HG03378 (cell line): ENCODE measurements around the gene HAAO.

ENCODE experiments used
- ATAC-seq: cut with Tn5 transposase; IDR thresholded peaks from one replicate; pipeline ENCODE4 v1.9.1; 2021; ENCODE audit warnings: mild to moderate bottlenecking, moderate library complexity; ENCODE audit not compliant: unreplicated experiment

The HAAO gene

DNA sequence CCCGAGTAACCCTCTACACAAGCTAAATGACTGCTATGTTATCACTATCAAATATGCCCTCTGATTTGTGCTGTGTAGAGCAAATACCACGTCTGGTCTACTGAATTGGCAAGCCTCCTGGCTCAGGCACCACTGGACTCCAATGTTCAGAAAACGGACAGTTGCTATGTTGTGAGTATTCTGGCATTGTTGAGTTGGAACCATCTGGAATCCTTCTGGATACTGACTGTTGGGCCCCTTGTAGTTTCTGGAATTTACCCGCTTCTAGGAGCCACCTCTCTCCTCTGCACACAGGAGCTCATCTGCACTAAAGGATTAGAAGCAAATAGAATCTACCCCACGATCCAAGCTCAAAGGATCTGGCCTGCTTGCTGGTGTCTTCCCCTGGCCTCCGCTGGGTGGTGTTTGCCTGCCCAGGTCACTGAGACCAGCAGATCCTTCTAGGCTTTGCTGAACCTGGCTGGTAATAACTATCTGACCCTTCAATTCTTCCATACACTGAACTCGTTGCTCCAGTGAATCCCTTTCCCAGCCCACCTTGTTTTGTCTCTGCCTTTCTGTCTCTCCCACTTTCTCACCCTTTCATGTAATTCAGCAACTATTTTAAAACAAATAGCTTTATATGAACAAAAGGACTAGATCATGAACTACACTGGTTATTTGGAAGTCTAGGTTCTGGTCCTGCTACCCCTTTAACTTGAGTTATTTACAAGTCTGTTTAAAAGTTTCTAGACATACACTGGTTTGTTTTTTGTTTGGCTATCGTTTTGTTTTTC lies 2.1 kb upstream of the HAAO start:
- no peak for ATAC-seq

DNA sequence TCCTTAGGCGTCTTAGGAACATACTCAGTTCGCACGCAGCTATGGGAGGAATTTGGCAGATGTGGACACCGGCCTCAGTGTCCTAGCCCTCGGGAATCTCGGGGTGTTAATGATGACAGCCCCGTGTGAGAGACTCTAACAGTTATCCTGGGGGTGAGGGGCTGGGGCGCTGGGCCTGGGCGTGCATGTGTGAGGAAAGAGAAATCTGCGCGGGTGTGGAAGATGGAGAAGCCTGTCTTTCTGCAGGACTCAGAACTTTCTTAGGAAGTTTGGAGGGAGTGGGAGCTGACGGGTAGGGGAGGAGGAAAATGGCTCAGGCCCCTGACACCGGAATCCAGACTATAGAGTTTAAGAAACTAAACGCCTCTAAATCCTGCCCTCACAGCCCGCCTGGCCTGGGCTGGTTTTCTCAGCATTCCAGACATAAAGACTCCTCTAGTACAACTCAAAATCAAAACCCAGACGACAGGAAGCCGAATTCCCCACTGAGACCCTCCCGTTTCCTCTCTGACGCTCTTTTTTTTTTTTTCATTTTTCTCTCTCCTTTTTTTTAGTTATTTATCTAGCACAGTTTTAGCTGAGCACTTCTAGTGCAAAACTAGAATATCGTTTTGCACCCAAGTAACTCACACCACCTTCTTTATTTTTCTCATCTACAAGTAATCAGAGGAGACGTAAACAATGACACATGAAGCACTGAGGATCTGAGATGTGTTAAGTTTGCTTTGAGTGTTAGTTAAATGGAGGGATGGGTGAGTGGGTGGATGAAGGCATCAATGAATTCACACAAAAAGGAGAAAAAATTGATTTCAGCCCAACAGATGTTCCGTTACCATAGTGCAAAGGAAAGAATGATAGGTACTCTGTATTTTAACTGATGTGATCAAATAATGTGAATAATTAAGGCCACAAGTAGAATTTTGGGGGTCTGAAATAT lies 1.2 kb upstream of the HAAO start:
- peak; percentile 11 for ATAC-seq

DNA sequence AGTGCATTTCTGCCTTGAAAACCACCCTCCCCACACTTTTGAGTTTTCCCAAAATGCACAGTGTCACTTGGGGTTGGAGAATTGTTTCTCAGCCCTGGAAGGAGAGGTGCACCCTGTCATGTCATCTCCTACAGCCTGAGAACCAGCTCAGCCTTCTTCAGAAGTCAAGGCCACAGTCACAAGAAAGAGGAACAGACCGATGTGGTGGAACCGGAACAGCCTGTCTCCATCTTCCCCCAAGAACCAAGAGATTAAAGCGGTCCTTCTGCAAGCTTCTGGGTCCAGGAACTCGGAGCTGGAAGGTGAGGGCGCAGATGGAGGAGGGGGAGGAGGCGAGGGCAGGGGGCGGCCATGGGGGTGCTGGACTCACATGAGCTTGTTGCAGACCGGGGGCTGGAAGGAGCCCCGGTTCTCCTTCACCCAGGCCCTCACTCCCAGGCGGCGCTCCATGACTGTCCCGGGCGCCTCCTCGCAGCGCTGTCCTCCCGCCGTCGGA lies 248 bp downstream of the HAAO start:
- peak; percentile 22 for ATAC-seq

DNA sequence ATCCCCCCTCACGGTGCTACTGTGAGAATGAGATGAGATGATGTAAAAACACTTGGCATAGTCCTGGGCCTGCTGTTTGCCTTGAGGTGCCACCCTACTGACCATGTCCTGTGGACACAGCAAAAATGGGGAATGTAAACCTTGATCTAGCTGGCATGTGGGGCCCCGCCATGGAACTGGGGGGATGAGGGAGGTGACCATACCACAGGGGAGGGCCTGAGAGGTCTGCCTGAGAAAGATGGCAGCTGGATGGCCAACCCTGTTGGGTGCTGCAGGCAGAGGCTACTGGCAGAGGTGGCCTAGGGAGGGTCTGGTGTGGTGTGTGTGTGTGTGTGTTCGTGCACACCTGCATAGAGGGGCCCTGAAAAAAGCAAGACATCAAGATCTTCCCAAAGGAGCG lies 777 bp downstream of the HAAO start:
- ATAC-seq = no peak

DNA sequence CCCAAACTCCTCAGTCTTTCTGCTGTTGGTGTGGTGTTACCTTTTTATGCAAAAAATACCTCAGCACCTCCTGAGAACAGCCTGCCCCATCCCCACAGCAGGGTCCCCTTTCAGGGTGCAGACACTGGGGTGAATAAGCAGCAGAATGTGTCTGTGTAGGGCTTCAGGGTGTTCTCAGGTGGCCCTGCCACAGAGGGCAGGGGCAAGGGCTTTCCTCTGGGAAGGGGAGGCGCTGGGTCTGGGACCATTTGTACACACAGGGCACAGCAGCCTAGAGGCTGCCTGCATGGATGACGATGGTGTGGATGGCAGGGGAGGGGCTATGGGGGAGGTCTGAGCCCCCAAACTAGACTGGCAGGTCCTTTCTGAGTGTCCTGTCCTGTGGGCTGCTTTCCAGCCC lies 2.6 kb downstream of the HAAO start:
- ATAC-seq = no peak

DNA sequence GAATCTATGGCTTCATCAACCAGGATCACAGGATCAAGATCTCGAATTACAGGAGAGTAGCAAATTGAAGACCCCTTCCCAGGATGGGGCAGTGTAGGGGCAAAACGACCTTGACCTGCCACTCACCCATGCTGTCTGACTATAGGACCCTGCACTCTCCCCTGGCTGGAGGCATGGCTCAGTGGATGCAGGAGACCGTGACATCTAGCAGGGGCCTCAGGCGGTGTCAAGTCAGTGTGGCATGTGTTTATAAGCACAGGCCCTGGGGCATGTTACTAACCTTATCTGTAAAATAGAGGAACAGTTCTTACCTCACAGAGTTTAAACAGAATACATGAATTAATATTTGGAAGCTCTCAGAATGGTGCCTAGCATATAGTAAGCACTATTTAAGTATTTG lies 3.5 kb downstream of the HAAO start:
- ATAC-seq = no peak

DNA sequence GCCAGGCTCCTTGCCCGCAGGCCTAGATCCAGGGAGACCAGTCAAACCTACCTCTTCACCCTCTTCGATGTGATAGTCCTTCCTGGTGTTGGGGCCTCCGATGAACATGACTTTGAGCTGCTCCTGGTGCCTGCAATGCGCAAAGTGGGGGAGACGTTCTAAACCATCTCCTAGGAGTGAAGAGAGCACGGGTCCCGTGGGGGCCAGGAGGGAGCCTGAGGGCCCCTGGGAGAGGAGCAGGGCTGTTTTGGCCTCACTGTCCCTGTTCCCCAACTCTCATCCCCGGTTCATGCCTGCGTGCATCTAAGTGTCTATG lies 3.9 kb downstream of the HAAO start:
- no peak for ATAC-seq

DNA sequence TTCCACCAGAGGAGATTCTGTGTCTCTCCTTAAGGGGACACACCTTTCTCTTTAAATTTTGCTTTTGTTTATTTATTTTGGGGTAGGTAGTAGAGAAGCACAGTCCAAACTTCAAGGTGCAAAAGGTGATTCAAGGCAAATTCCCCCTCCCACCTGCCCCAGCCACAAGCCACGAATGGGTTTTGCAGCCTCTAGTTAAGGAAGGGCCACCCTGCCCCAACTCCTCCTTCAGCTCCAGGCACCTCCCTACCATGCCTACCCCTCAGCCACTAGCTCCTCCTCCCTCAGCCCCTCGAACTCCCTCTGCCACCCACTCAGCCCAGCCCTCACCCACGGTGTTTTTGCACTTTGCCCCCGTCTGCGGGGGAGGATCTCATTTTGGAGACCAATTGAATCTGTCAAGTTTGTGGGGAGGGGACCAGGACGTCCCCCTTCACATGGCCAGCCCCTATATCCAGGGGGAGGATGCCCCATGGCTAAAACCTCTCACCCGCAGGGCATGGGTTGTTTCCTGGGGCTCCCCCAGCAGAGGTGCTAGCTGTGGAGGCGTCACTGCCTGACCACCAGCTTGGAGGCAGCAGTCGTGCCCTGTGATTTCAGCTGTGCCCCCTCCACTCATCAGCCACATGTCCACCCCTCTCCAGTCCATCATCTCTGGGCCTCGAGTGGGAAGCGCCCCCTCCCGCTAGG lies 4.5 kb downstream of the HAAO start:
- no peak for ATAC-seq

DNA sequence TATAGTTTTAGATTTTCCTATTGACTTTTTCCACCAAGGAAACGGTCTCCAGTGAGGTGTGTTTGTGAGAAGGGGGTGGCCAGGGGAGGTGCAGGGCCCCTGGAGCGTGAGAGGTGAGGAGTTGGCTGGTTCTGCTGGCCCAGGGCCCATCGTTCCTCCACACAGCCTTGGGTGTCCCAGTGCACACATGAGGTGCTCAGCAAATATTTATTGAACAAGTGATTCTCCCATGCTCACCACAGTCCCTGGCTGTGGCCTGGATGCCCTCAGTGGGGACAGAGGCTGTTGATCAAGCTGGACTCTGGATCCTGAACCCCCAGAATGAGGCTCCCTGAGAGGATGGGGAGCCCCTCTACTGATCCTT lies 5.0 kb downstream of the HAAO start:
- no peak for ATAC-seq

DNA sequence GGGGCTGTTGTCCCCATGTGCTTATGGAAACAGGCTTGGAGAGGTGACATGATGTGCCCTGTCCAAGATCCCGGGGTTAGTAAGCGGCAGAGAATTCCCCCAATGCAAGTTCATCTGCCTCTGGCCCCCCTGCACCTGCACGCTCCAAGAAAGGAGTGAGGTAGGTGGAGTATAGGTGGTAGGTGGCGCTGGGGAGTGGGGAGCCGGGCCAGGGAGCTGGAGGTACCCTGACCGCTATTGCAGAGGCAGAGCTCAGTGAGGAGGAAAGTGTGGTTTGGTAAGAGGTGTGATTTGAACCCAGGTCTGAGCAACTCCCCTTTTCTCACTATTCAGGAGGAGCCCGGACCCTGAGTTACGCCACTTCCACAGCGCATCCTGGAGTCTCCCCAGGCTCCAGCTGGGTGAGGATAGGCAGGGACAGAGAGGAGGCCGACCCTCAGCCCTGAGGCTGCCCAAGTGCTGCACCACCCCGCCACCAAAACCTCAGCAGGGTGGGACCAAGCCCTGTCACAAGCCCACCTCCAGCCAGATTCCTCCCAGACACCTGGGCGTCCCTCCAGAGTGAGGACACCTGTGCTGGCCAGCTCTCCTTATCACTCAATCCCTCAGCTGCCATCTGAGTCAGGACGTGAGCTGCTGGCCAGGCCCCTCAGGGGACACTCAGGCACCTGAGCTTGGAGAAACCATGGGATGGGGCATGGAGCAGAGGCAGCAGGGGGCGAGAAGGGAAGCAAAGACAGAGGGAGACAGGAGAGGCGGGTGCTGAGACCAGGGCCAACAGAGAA lies 5.6 kb downstream of the HAAO start:
- no peak for ATAC-seq

DNA sequence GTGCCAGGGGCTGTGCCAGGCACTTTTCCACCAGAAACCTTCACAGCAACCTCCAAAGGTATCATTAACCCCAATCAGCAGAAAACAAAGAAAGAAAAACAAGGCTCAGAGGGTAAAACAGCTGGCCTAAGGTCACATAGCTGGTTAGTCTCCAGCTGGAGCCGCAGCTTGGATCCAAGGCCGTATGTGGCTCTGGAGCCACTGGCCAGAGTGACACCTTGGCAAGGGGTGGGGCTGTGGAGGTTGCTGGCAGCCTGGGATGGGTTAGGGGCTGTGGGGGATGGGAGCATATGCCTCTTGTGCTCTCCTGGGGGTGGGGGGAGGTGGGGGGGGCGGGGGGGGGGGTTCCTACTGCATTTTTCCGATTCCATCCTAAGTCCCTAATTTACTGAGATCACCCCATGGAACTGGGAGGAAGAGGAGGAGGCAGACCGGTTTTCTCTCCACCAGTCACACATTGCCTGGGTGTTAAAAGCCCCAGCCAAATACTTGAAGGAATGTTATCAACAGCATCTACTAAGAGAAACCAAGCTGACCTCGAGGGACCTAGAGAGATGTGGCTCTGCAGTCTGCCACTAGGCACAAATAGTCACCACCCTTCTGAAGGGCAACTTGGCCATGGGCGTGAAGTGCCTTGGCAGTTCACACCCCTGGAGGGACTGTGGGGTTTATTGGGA lies 8.0 kb downstream of the HAAO start:
- ATAC-seq = no peak

DNA sequence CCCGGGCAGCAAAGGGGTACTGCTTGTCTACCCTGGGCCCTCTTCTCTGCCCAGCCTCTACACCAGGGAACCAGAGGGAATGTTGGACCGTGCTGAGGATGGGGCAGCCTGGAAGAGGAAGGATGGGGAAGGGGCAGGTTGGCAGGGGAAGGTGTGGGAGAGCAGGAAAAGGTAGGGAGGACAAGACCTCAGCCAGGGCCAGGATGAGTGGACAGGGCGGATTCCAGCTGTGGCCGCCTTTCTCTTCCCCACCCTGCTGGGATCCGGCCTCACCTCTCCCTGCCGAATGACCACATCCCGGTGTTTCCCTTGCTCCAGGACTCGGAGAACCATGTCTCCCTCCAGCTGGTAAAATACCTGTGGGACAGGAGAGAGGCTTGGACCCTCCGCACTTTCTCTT lies 8.9 kb downstream of the HAAO start:
- ATAC-seq = no peak

DNA sequence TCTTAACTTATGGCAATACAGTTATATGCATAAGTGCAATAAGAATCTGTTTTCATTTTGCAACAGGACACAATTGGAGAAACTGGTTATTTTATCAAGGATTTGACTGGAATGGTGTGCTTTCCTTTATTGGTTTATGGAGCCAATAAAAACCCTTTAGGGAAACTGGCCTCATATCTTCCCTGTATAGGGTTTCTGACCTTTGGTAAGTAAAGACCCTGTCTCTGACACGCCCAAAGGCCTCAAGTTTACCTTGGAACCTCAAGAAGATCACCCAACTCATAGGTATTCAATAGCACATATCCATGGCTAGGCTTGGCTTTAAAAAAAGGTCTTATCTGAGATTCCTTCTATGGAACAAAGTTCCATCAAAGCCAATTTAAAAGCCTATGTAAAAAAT lies 11.2 kb downstream of the HAAO start:
- no peak for ATAC-seq

DNA sequence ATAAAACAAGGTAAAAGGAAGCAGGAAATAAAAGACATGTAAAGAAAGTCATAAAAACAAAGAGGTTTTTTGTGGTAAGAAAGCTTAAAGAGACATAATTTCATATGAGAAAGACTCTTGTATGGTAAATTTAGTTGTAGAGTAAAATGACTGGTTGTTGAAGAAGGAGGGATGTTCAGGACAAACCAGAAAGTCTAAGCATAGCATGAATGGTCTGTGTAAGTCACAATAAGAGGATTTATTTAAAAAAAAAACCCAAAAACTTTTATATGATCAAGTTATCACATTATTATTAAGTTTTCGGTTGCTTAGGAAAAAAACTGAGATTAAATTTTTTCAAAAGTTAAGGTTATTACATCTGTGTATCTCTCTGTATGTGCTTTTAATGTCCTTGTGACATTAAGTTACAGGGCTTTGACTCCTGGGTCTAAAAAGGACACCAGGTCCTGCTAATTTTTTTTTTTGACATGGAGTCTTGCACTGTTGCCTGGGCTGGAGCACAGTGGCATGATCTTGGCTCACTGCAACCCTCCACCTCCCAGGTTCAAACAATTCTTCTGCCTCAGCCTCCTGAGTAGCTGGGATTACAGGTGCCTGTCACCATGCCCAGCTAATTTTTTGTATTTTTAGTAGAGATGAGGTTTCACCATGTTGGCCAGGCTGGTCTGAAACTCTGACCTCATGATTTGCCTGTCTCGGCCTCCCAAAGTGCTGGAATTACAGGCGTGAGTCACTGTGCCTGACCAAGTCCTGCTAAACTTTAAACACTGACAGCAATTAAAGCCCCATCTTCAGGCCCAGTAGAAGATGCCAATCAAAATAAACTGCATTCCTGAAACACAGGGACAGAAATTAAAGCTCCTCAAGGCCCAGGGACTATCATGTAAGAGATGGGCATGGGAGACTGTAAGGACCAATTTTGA lies 14.2 kb downstream of the HAAO start:
- no peak for ATAC-seq

DNA sequence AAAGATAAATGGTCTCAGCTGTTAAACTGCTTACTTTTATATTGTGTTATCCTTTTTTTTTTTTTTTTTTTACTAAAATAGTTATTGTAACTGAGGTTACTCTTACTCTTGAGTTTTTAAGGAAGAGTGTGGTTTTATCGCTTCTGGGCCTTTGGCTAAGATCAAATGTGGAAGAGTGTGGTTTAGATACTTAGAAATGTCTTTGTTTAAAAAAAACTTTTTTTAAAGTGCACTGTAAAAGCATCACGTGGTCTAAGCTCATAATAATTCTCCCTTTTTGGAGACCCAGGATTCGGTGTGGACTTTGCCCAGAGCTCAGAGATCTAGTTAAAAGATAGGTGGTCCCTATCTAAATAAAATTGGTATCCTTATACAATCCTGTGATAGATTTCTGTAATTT lies 16.6 kb downstream of the HAAO start:
- ATAC-seq = no peak

DNA sequence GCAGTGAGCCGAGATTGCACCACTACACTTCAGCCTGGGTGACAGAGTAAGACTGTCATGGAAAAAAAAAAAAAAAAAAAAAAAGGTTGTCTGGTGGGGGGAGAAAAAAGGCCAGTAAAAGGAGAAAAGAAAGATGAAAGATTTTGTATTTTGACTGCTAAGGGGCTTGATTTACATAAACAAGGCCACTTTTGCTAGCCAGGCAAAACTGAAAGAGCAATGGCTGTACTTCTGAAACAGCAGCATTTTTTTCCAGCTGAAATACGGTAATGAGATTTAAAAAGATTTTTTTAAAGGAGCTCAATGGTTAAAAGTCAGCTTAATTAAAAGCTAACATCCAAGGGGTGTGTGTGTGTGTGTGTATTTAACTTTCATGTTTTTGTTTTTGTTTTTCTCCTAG lies 17.2 kb downstream of the HAAO start:
- ATAC-seq = no peak

DNA sequence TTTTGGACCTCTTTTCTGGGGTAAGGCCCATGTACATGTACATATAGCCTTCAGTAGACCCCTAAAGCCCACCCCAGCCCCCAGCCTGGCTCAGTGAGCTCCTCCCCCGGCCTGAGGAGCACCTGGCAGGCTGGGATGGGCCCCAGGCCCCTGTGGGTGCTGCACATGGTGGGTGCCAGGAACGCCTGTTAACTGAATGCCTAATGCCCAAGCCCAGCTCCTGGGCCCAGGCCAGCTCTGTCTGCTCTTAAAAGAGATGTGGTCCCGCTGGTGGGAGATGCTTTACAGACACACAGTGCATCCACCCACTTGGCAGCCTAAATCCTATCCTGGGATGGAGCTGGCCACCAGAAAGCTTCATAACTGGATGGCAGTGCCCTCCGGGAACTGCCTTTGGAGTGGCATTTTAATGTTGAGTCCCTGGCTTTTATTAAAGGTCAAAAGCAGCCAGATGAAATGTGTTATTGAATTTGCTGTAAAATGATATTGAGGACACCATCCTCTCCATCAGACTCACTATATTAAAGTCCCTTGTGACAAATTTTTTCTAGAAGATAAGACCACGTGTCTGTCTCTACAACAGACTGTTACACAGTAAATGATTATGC lies 20.7 kb downstream of the HAAO start:
- ATAC-seq = no peak

DNA sequence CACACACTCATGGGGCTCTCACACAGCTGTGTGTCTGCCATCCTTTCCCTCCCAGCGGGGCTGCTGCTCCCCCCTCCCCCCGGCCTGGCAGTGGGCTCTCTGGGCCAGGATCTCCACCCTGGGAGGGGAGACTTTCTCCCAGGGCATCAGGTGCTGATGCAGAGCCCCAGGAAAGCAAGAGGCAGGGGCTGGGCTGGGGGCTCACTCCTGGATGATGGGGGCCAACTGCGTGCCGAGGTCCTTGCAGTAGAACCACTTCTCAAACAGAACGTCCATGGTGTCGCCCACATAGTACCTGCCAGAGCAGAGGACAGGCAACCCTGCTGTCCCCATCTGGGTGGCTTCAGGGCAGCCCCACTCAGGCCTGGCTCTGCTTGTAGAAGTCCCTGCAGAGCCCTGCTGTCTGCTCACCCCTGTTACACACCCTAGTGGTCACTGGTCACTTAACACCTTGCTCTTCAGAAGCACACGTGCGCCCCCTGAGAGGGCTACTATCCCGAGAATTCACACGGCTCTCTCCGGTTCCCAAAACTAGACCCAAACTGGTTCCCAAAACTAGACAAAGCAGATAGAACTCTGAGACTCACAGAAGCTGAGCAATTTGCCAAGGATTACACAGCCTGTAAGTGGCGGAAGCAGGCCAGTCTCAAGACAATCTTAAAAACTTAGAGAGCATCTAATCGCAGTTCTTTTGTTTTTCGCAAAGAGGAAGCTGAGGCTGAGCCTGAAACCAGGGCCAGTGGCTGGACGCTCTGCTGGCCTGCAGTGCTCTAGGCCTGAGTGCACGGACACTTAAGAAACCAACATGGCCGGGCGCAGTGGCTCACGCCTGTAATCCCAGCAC lies 21.9 kb downstream of the HAAO start:
- ATAC-seq = no peak
